HCT116 (cell line): ENCODE data around the gene CREB3. TPM values are rescaled to one million over a fixed set of nuclear protein-coding genes. Genes with fewer than 3 reads are reported as not detected.

Experiments used
- ATAC-seq: fragments of 200-7000 bp; cut with Tn5 transposase; 2 replicates; pipeline ENCODE4 v1.9.1; 2020; ENCODE audit warnings: mild to moderate bottlenecking, moderate library complexity
- BruUV-seq: library from RNA; stranded (reverse); fragments of 400-500 nt; replicated peaks from 2 replicates; lab custom pipeline; 2021; lab: Mats Ljungman, UMichigan
- CTCF ChIA-PET: fragments of 300-600 bp; sonication (Branson Sonifier 250); formaldehyde crosslinking; loops from one replicate; lab custom pipeline; 2021; ENCODE audit warnings: antibody characterized with exemption; lab: Charles Lee
- POLR2A ChIA-PET: fragments of 300-600, 350-600 bp; sonication (Branson Sonifier 250); formaldehyde crosslinking; loops from one replicate; lab custom pipeline; 2021; ENCODE audit warnings: antibody characterized with exemption; lab: Charles Lee
- RAD21 ChIA-PET, 2 experiments: fragments of 300-600 bp; sonication (Branson Sonifier 250); formaldehyde crosslinking; loops; one replicate each; lab custom pipeline; 2023; ENCODE audit warnings: low total read pairs in 2 of 2; ENCODE audit not compliant: uncharacterized antibody in 2 of 2, unreplicated experiment in 2 of 2, low non-redundant PET in 1 of 2; lab: Charles Lee
- DNase-seq: peaks from one replicate; pipeline ENCODE4 v3.0.0-alpha.2; 2010; ENCODE audit warnings: low read depth, low spot score
- H2AFZ ChIP-seq: fragments of 200-600 bp; shearing (Covaris generic), sonication (generic); 2 replicates; pipeline ENCODE4 v1.6.1; 2017; ENCODE audit warnings: low read depth, mixed run types, mixed read lengths, antibody characterized with exemption, low read length; ENCODE audit not compliant: poor library complexity, severe bottlenecking
- H3K27ac ChIP-seq: 2 replicates; pipeline ENCODE4 v1.5.1; 2012; ENCODE audit warnings: low read depth, low read length
- H3K27me3 ChIP-seq: fragments of 200-600 bp; sonication (generic); 2 replicates; pipeline ENCODE4 v1.6.1; 2016; ENCODE audit warnings: mixed run types, low read length, mixed read lengths; ENCODE audit not compliant: insufficient read depth
- H3K36me3 ChIP-seq, 2 experiments: fragments of 200-500 bp in 1 of 2; fragments of 200-600 bp in 1 of 2; sonication (Bioruptor generic) in 1 of 2; sonication (generic) in 1 of 2; 2 replicates each; pipeline versions ENCODE4 v1.5.1 to v1.6.1; 2014 to 2016; ENCODE audit warnings: low read length in 2 of 2, inconsistent platforms in 1 of 2, mixed read lengths in 1 of 2, mixed run types in 1 of 2; ENCODE audit not compliant: insufficient read depth in 2 of 2, control insufficient read depth in 1 of 2
- H3K4me1 ChIP-seq, 2 experiments: fragments of 200-600 bp in 1 of 2; sonication (generic) in 1 of 2; 2 replicates each; pipeline versions ENCODE4 v1.5.1 to v1.6.1; 2012 to 2017; ENCODE audit warnings: low read length in 2 of 2, inconsistent platforms in 1 of 2, mild to moderate bottlenecking in 1 of 2, mixed read lengths in 1 of 2, mixed run types in 1 of 2, moderate library complexity in 1 of 2; ENCODE audit not compliant: insufficient read depth in 2 of 2, control insufficient read depth in 1 of 2
- H3K4me2 ChIP-seq: fragments of 200-600 bp; sonication (generic); 2 replicates; pipeline ENCODE4 v1.6.1; 2017; ENCODE audit warnings: mixed run types, low read length, mixed read lengths
- H3K4me3 ChIP-seq, 2 experiments: fragments of 200-600 bp in 1 of 2; sonication (generic) in 1 of 2; replicated peaks in 1 of 2; 2 replicates each; pipeline ENCODE4 v1.5.1; 2011 to 2016; ENCODE audit warnings: low read length in 2 of 2, control low read depth in 1 of 2, low read depth in 1 of 2, mild to moderate bottlenecking in 1 of 2, mixed read lengths in 1 of 2, mixed run types in 1 of 2
- H3K79me2 ChIP-seq: fragments of 200-600 bp; sonication (generic); 2 replicates; pipeline ENCODE4 v1.6.1; 2017; ENCODE audit warnings: mild to moderate bottlenecking, mixed run types, low read length, moderate library complexity, mixed read lengths; ENCODE audit not compliant: insufficient read depth
- H3K9ac ChIP-seq: fragments of 200-600 bp; sonication (generic); 2 replicates; pipeline ENCODE4 v1.6.1; 2016; ENCODE audit warnings: low read length, mixed read lengths
- H3K9me2 ChIP-seq: fragments of 200-600 bp; sonication (generic), shearing (Covaris generic); 2 replicates; pipeline ENCODE4 v1.6.1; 2017; ENCODE audit warnings: mixed run types, mild to moderate bottlenecking, moderate library complexity; ENCODE audit not compliant: insufficient read depth
- H3K9me3 ChIP-seq, 2 experiments: fragments of 200-500 bp in 1 of 2; fragments of 200-600 bp in 1 of 2; sonication (Bioruptor generic) in 1 of 2; sonication (generic) in 1 of 2; 2 replicates each; pipeline ENCODE4 v1.6.1; 2014 to 2017; ENCODE audit warnings: low read length in 2 of 2, mixed read lengths in 2 of 2, inconsistent platforms in 1 of 2, low read depth in 1 of 2, mild to moderate bottlenecking in 1 of 2, mixed run types in 1 of 2, moderate library complexity in 1 of 2; ENCODE audit not compliant: control insufficient read depth in 1 of 2, insufficient read depth in 1 of 2
- H4K20me1 ChIP-seq: fragments of 200-600 bp; sonication (generic), shearing (Covaris generic); 2 replicates; pipeline ENCODE4 v1.6.1; 2017; ENCODE audit warnings: mixed run types, mild to moderate bottlenecking, moderate library complexity; ENCODE audit not compliant: insufficient read depth
- CBX3 ChIP-seq: IDR thresholded peaks from 2 replicates; pipeline ENCODE4 v1.6.1; 2012; ENCODE audit warnings: low read depth
- CEBPB ChIP-seq: IDR thresholded peaks from 2 replicates; pipeline ENCODE4 v1.6.1; 2012; ENCODE audit warnings: low read depth
- EZH2 ChIP-seq: fragments of 200-600 bp; sonication (generic); IDR thresholded peaks from 2 replicates; pipeline ENCODE4 v1.6.1; 2017; ENCODE audit warnings: antibody characterized with exemption, mixed run types
- EZH2phosphoT487 ChIP-seq: fragments of 200-600 bp; IDR thresholded peaks from 2 replicates; pipeline ENCODE4 v1.6.1; 2018; ENCODE audit warnings: antibody characterized with exemption, borderline replicate concordance
- FOSL1 ChIP-seq: IDR thresholded peaks from 2 replicates; pipeline ENCODE4 v1.6.1; 2012; ENCODE audit warnings: low read depth
- JUND ChIP-seq: IDR thresholded peaks from 2 replicates; pipeline ENCODE4 v1.6.1; 2012
- POLR2A ChIP-seq: IDR thresholded peaks from 2 replicates; pipeline ENCODE4 v1.7.0; 2011; ENCODE audit warnings: borderline replicate concordance; ENCODE audit not compliant: insufficient read depth, insufficient read length; ENCODE audit errors: extremely low read depth
- POLR2AphosphoS5 ChIP-seq: IDR thresholded peaks from 2 replicates; pipeline ENCODE4 v1.6.1; 2011; ENCODE audit warnings: mild to moderate bottlenecking, low read depth, low read length, moderate library complexity
- SP1 ChIP-seq: IDR thresholded peaks from 2 replicates; pipeline ENCODE4 v1.6.1; 2012; ENCODE audit warnings: low read depth
- SRF ChIP-seq: IDR thresholded peaks from 2 replicates; pipeline ENCODE4 v1.6.1; 2012; ENCODE audit warnings: low read depth
- TCF7L2 ChIP-seq: IDR thresholded peaks from 2 replicates; pipeline ENCODE4 v1.7.0; 2011; ENCODE audit warnings: borderline replicate concordance, inconsistent platforms; ENCODE audit not compliant: insufficient read depth, insufficient read length; ENCODE audit errors: extremely low read depth
- YY1 ChIP-seq: IDR thresholded peaks from 2 replicates; pipeline ENCODE4 v1.6.1; 2011; ENCODE audit warnings: low read length, low read depth, moderate library complexity, mild to moderate bottlenecking; ENCODE audit not compliant: insufficient replicate concordance; ENCODE audit errors: extremely low read depth
- ZFX ChIP-seq: fragments of 450-650 bp; IDR thresholded peaks from 2 replicates; pipeline ENCODE4 v1.6.1; 2017
- ZNF274 ChIP-seq: fragments of 200-500 bp; sonication (Bioruptor generic); IDR thresholded peaks from 2 replicates; pipeline ENCODE4 v1.6.1; 2014; ENCODE audit warnings: mild to moderate bottlenecking, low read depth, low read length, inconsistent platforms
- intact Hi-C: fragments of 100-400 bp; cut with micrococcal nuclease; formaldehyde crosslinking; loops from 2 replicates; pipeline ENCODE4 v1.10.0; 2022
- total RNA-seq: library from RNA; stranded (reverse); gene quantifications from one replicate; pipeline ENCODE4 v1.2.1, GENCODE V29; 2021; ENCODE audit not compliant: unreplicated experiment
- TF ChIP-seq, protein P1 (sequence below): IDR thresholded peaks from 2 replicates; pipeline ENCODE4 v1.6.1; 2012; ENCODE audit warnings: low read depth
- TF ChIP-seq, protein P2 (sequence below), 3 experiments: fragments of 200-600 bp in 1 of 3; sonication (generic) in 1 of 3; IDR thresholded peaks in 2 of 3; conservative IDR thresholded peaks in 1 of 3; 2 replicates each; pipeline ENCODE4 v1.5.1; 2012 to 2017; ENCODE audit warnings: low read depth in 2 of 3, low read length in 2 of 3, antibody characterized with exemption in 1 of 3, borderline replicate concordance in 1 of 3, control low read depth in 1 of 3, mild to moderate bottlenecking in 1 of 3, mixed read lengths in 1 of 3, mixed run types in 1 of 3, moderate library complexity in 1 of 3; ENCODE audit not compliant: insufficient read depth in 1 of 3

Gene CREB3
- total RNA-seq, 1 experiment from 2014 or later: 22.3 TPM

DNA sequence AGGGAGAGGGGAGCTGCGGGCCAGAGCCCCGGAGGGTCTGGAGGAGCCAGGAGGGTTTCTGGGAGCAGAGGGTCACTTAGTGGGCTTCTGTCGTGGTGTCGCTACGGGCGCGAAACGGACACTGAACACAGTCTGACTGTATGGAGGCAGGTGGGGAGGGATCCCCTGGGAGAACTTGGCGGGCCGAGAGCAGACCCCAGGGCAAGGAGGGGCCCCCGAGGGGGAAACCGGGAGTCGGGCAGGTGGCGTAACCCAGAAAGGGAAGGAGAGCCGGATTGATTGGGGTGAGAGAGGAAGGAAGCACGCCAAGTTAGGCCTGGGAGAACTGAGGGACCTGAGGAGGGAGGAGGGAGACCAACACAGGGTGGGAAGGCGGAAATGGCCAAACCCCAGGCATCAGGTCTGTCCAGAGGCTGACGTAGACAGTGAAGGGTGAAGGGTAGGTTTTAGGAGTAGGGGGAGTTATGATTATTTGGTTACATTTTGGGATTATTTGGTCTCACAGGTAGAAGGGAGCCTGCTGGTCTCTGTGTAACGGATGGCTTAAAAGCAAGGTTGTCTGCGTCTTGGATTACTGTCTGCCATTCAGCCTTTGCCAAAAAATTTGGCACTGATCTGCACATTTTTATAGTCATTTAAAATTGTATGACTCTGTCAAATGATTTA, 24.9 kb downstream of the CREB3 start:
- POLR2A ChIA-PET: interaction anchor here (2.1 kb wide), 1 partner anchor 8 kb away, joined by 5 read pairs; the partner anchor contains the start of genes GBA2 and RGP1
- Histone ChIP-seq H3K4me3 (peak overlapping the region; percentile 81 to 83), H3K9me2 (no peaks in the 10 kb centered on the region), H3K36me3 (peaks cover 11 to 13% of the 10 kb centered on the region in 2 experiments; a peak in 3 of 4 replicates), H4K20me1 (no peaks in the 10 kb centered on the region), H3K4me1 (peaks cover 10 to 25% of the 10 kb centered on the region in 2 experiments; a peak in 3 of 4 replicates), H3K4me2 (peak overlapping the region; percentile 81), H3K79me2 (peaks cover 39% of the 10 kb centered on the region), H3K9me3 (no peaks in the 10 kb centered on the region), H3K27me3 (no peaks in the 10 kb centered on the region), H2AFZ (no peak overlapping the region), H3K27ac (peak overlapping the region; percentile 88), H3K9ac (peak overlapping the region; percentile 89)
- CTCF ChIA-PET: interaction anchor here (0.6 to 1.6 kb wide), 5 partner anchors 10 to 289 kb away, joined by 3 to 10 read pairs (median 6); partner anchors contain the start of genes CREB3 and TLN1
- no TSS peak for BruUV-seq
- DNase-seq: peak; percentile 38
- intact Hi-C loops: no loop called here
- ATAC-seq: peak; percentile 78
- RAD21 ChIA-PET: no interaction called here
- TF ChIP-seq ZNF274: no peak
- TF ChIP-seq JUND: no peak
- TF ChIP-seq CBX3: no peak
- TF ChIP-seq, protein P1, sequence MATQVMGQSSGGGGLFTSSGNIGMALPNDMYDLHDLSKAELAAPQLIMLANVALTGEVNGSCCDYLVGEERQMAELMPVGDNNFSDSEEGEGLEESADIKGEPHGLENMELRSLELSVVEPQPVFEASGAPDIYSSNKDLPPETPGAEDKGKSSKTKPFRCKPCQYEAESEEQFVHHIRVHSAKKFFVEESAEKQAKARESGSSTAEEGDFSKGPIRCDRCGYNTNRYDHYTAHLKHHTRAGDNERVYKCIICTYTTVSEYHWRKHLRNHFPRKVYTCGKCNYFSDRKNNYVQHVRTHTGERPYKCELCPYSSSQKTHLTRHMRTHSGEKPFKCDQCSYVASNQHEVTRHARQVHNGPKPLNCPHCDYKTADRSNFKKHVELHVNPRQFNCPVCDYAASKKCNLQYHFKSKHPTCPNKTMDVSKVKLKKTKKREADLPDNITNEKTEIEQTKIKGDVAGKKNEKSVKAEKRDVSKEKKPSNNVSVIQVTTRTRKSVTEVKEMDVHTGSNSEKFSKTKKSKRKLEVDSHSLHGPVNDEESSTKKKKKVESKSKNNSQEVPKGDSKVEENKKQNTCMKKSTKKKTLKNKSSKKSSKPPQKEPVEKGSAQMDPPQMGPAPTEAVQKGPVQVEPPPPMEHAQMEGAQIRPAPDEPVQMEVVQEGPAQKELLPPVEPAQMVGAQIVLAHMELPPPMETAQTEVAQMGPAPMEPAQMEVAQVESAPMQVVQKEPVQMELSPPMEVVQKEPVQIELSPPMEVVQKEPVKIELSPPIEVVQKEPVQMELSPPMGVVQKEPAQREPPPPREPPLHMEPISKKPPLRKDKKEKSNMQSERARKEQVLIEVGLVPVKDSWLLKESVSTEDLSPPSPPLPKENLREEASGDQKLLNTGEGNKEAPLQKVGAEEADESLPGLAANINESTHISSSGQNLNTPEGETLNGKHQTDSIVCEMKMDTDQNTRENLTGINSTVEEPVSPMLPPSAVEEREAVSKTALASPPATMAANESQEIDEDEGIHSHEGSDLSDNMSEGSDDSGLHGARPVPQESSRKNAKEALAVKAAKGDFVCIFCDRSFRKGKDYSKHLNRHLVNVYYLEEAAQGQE: no peak
- TF ChIP-seq EZH2phosphoT487: no peak
- no peak for TF ChIP-seq EZH2
- no peak for TF ChIP-seq YY1
- no peak for TF ChIP-seq FOSL1
- TF ChIP-seq ZFX: peak; percentile 61
- TF ChIP-seq TCF7L2: no peak
- TF ChIP-seq POLR2A: peak; percentile 52
- TF ChIP-seq POLR2AphosphoS5: peak; percentile 48; the same call in 1 of the 2 replicates
- no peak for TF ChIP-seq CEBPB
- TF ChIP-seq SP1: no peak
- TF ChIP-seq, protein P2, sequence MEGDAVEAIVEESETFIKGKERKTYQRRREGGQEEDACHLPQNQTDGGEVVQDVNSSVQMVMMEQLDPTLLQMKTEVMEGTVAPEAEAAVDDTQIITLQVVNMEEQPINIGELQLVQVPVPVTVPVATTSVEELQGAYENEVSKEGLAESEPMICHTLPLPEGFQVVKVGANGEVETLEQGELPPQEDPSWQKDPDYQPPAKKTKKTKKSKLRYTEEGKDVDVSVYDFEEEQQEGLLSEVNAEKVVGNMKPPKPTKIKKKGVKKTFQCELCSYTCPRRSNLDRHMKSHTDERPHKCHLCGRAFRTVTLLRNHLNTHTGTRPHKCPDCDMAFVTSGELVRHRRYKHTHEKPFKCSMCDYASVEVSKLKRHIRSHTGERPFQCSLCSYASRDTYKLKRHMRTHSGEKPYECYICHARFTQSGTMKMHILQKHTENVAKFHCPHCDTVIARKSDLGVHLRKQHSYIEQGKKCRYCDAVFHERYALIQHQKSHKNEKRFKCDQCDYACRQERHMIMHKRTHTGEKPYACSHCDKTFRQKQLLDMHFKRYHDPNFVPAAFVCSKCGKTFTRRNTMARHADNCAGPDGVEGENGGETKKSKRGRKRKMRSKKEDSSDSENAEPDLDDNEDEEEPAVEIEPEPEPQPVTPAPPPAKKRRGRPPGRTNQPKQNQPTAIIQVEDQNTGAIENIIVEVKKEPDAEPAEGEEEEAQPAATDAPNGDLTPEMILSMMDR (IDR thresholded peaks at IDR 0.05 in 2 of 3, conservative IDR thresholded peaks at IDR 0.05 in 1 of 3; ENCODE audit: borderline replicate concordance in 1 of 3, insufficient read depth in 1 of 3, low read depth in 2 of 3, low read length in 2 of 3): no peak
- TF ChIP-seq SRF: no peak
